ENCODE results near the gene MT4. TPM values are rescaled to one million over a fixed set of nuclear protein-coding genes. Genes with fewer than 3 reads are reported as not detected.

Gene MT4
- total and polyA plus RNA-seq, 12 donors, result not detected

GRCh38 chr16:56591377-56592060, 26.6 kb downstream of the MT4 start:
- no peak for DNase-seq
- intact Hi-C loops (cut with DNase I), result no loop called here
- H3K27ac ChIP-seq, result no peak overlapping the region

GRCh38 chr16:56593573-56594291, 28.9 kb downstream of the MT4 start:
- peaks cover 7 to 11% of the 10 kb centered on the region in 2 donors for H3K4me1 ChIP-seq (replicated peaks in 1 of 2)
- H3K27ac ChIP-seq, result no peak overlapping the region
- H3K27me3 ChIP-seq, result no peaks in the 10 kb centered on the region
- TF ChIP-seq POLR2A (IDR thresholded peaks at IDR 0.05) (no peak), CTCF (IDR thresholded peaks at IDR 0.05) (no peak)
- H3K4me3 ChIP-seq, result no peak overlapping the region
- intact Hi-C loops (cut with DNase I), result no loop called here
- no peaks in the 10 kb centered on the region for H3K9me3 ChIP-seq (replicated peaks in 1 of 3)
- WGBS, 4 donors, result 78 to 95% (median 91%) methylated on average over 6 of the region's 6 CpGs
- DNase-seq, result no peak
- no peaks in the 10 kb centered on the region for H3K36me3 ChIP-seq (replicated peaks in 1 of 2)

More at GRCh38 chr16:56591377-56592060, 26.6 kb downstream of the MT4 start:
- no peak overlapping the region for H3K4me3 ChIP-seq
- H3K4me1 ChIP-seq (replicated peaks in 1 of 2), result peaks cover 7 to 12% of the 10 kb centered on the region in 2 donors
- no peaks in the 10 kb centered on the region for H3K9me3 ChIP-seq (replicated peaks in 1 of 3)
- H3K27me3 ChIP-seq, result no peaks in the 10 kb centered on the region
- TF ChIP-seq CTCF (IDR thresholded peaks at IDR 0.05) (no peak), POLR2A (IDR thresholded peaks at IDR 0.05) (no peak)
- WGBS, 4 donors, result 51 to 59% (median 55%) methylated on average over 4 of the region's 4 CpGs
- no peaks in the 10 kb centered on the region for H3K36me3 ChIP-seq (replicated peaks in 1 of 2)

GRCh38 chr16:56594292-56594619, 29.4 kb downstream of the MT4 start:
- no peak for DNase-seq
- H3K36me3 ChIP-seq (replicated peaks in 1 of 2), result no peaks in the 10 kb centered on the region

More at GRCh38 chr16:56594292-56594619, 29.4 kb downstream of the MT4 start:
- TF ChIP-seq CTCF (IDR thresholded peaks at IDR 0.05), result no peak
- TF ChIP-seq POLR2A (IDR thresholded peaks at IDR 0.05), result no peak
- Histone ChIP-seq H3K9me3 (replicated peaks in 1 of 3) (no peaks in the 10 kb centered on the region), H3K4me3 (no peak overlapping the region), H3K27ac (no peak overlapping the region), H3K27me3 (no peaks in the 10 kb centered on the region), H3K4me1 (replicated peaks in 1 of 2) (peaks cover 6 to 7% of the 10 kb centered on the region in 2 donors)
- intact Hi-C loops (cut with DNase I), result no loop called here
- WGBS, 4 donors, result 91 to 100% (median 95%) methylated on average over 5 of the region's 5 CpGs
